ENCODE measurements around the gene FRG2. TPM values are rescaled to one million over a fixed set of nuclear protein-coding genes. Genes with fewer than 3 reads are reported as not detected.
"Not testable (repeated sequence)": the region's sequence is repeated elsewhere in the genome, so short reads cannot be mapped to it uniquely, and the experiment has no call there.

FRG2 gene
- total and polyA plus RNA-seq, 2 experiments from 2014 or later: 0.14 TPM; not detected in 1

GRCh38 chr4:190014771-190015537, 12.1 kb downstream of the FRG2 start:
- no peaks in the 10 kb centered on the region for H3K79me2 ChIP-seq (ENCODE audit: insufficient read depth)
- H3K36me3 ChIP-seq (ENCODE audit: low read depth): no peaks in the 10 kb centered on the region
- H3K9ac ChIP-seq: peak overlapping the region; percentile 72
- no peaks in the 10 kb centered on the region for H3K9me3 ChIP-seq (ENCODE audit: low read depth)
- H3K9me2 ChIP-seq (ENCODE audit: insufficient read depth): no peaks in the 10 kb centered on the region
- WGBS, 2 experiments (ENCODE audit: low coverage in 1 of 2, low lambda C conversion rate in 2 of 2, missing lambda C conversion rate in 2 of 2): 7 to 11% methylated on average over 30 to 67 of the region's 76 CpGs
- in situ Hi-C loops (cut with MboI): no loop called here
- peak overlapping the region; percentile 58 for H3K4me3 ChIP-seq
- TF ChIP-seq EZH2phosphoT487 (IDR thresholded peaks at IDR 0.05; ENCODE audit: insufficient read depth, low read depth): no peak
- TF ChIP-seq EZH2 (IDR thresholded peaks at IDR 0.05; ENCODE audit: insufficient read depth, poor library complexity, severe bottlenecking): no peak
- no peaks in the 10 kb centered on the region for H3F3A ChIP-seq (ENCODE audit: insufficient read depth)
- peak; percentile 68 for DNase-seq
- H3K4me2 ChIP-seq (ENCODE audit: unreplicated experiment): peak overlapping the region; percentile 50
- H3K4me1 ChIP-seq (ENCODE audit: insufficient read depth): no peaks in the 10 kb centered on the region
- H2AFZ ChIP-seq: peak overlapping the region; percentile 82
- no peaks in the 10 kb centered on the region for H4K20me1 ChIP-seq (ENCODE audit: insufficient read depth)
- peaks cover 46% of the 10 kb centered on the region for H3K27me3 ChIP-seq (replicated peaks; ENCODE audit: insufficient read depth)
- 0 out of 2 replicates have a peak overlapping the region, but pooled peaks have one; percentile 26 for H3K27ac ChIP-seq

- in situ Hi-C loops (cut with MboI); H3K4me3 ChIP-seq; H4K20me1 ChIP-seq (ENCODE audit: insufficient read depth); DNase-seq; H3K27ac ChIP-seq; H3K9me3 ChIP-seq (ENCODE audit: low read depth); H3K79me2 ChIP-seq (ENCODE audit: insufficient read depth); H3K4me1 ChIP-seq (ENCODE audit: insufficient read depth); H3K36me3 ChIP-seq (ENCODE audit: low read depth); H2AFZ ChIP-seq; H3K4me2 ChIP-seq (ENCODE audit: unreplicated experiment); H3K27me3 ChIP-seq (replicated peaks; ENCODE audit: insufficient read depth); H3K9ac ChIP-seq; H3F3A ChIP-seq (ENCODE audit: insufficient read depth); H3K9me2 ChIP-seq (ENCODE audit: insufficient read depth): not testable (repeated sequence)
- WGBS, 2 experiments (ENCODE audit: low coverage in 1 of 2, low lambda C conversion rate in 2 of 2, missing lambda C conversion rate in 2 of 2): 56 to 61% methylated on average over 1 to 3 of the region's 3 CpGs
These were observed 37.1 kb downstream of the FRG2 start for GRCh38 chr4:189989941-189990340.

- no peaks in the 10 kb centered on the region for H3F3A ChIP-seq (ENCODE audit: insufficient read depth)
- no peak overlapping the region for H3K9ac ChIP-seq
- 3 to 11% methylated on average over 3 of the region's 3 CpGs for WGBS, 2 experiments (ENCODE audit: low coverage in 1 of 2, low lambda C conversion rate in 2 of 2, missing lambda C conversion rate in 2 of 2)
- no peak overlapping the region for H3K27ac ChIP-seq
- no peaks in the 10 kb centered on the region for H3K27me3 ChIP-seq (replicated peaks; ENCODE audit: insufficient read depth)
- no peaks in the 10 kb centered on the region for H3K9me2 ChIP-seq (ENCODE audit: insufficient read depth)
- no peak overlapping the region for H3K4me3 ChIP-seq
- H4K20me1 ChIP-seq (ENCODE audit: insufficient read depth): no peaks in the 10 kb centered on the region
- no peak overlapping the region for H3K4me2 ChIP-seq (ENCODE audit: unreplicated experiment)
- DNase-seq: no peak
- in situ Hi-C loops (cut with MboI): no loop called here
- H3K79me2 ChIP-seq (ENCODE audit: insufficient read depth): no peaks in the 10 kb centered on the region
- no peaks in the 10 kb centered on the region for H3K36me3 ChIP-seq (ENCODE audit: low read depth)
- no peaks in the 10 kb centered on the region for H3K4me1 ChIP-seq (ENCODE audit: insufficient read depth)
- no peaks in the 10 kb centered on the region for H3K9me3 ChIP-seq (ENCODE audit: low read depth)
- H2AFZ ChIP-seq: no peak overlapping the region
- TF ChIP-seq EZH2phosphoT487 (IDR thresholded peaks at IDR 0.05; ENCODE audit: insufficient read depth, low read depth) (no peak), EZH2 (IDR thresholded peaks at IDR 0.05; ENCODE audit: insufficient read depth, poor library complexity, severe bottlenecking) (no peak)
These were observed 38.1 kb downstream of the FRG2 start for GRCh38 chr4:189988877-189989431.

GRCh38 chr4:189985651-189986243, 41.3 kb downstream of the FRG2 start:
- 24 to 30% methylated on average over 4 of the region's 4 CpGs for WGBS, 2 experiments (ENCODE audit: low coverage in 1 of 2, low lambda C conversion rate in 2 of 2, missing lambda C conversion rate in 2 of 2)
- H3K9me3 ChIP-seq (ENCODE audit: low read depth); in situ Hi-C loops (cut with MboI): not testable (repeated sequence)

GRCh38 chr4:189984661-189985060, 42.4 kb downstream of the FRG2 start:
- H2AFZ ChIP-seq; H3K9me2 ChIP-seq (ENCODE audit: insufficient read depth); H3K79me2 ChIP-seq (ENCODE audit: insufficient read depth); H3K4me2 ChIP-seq (ENCODE audit: unreplicated experiment); H3K9ac ChIP-seq; H3F3A ChIP-seq (ENCODE audit: insufficient read depth); in situ Hi-C loops (cut with MboI); H3K36me3 ChIP-seq (ENCODE audit: low read depth); H3K9me3 ChIP-seq (ENCODE audit: low read depth); DNase-seq; H3K4me1 ChIP-seq (ENCODE audit: insufficient read depth); H4K20me1 ChIP-seq (ENCODE audit: insufficient read depth); H3K4me3 ChIP-seq; H3K27ac ChIP-seq; H3K27me3 ChIP-seq (replicated peaks; ENCODE audit: insufficient read depth): not testable (repeated sequence)
- 75 to 84% methylated on average over 11 to 29 of the region's 31 CpGs for WGBS, 2 experiments (ENCODE audit: low coverage in 1 of 2, low lambda C conversion rate in 2 of 2, missing lambda C conversion rate in 2 of 2)

More at GRCh38 chr4:189985651-189986243, 41.3 kb downstream of the FRG2 start:
- not testable (repeated sequence) for H4K20me1 ChIP-seq (ENCODE audit: insufficient read depth); H3K27me3 ChIP-seq (replicated peaks; ENCODE audit: insufficient read depth); H3F3A ChIP-seq (ENCODE audit: insufficient read depth); DNase-seq; H3K4me2 ChIP-seq (ENCODE audit: unreplicated experiment); H3K4me1 ChIP-seq (ENCODE audit: insufficient read depth); H3K9me2 ChIP-seq (ENCODE audit: insufficient read depth); H3K4me3 ChIP-seq; H3K36me3 ChIP-seq (ENCODE audit: low read depth); H3K27ac ChIP-seq; H2AFZ ChIP-seq; H3K79me2 ChIP-seq (ENCODE audit: insufficient read depth); H3K9ac ChIP-seq

- H3K79me2 ChIP-seq (ENCODE audit: insufficient read depth); H3K9me2 ChIP-seq (ENCODE audit: insufficient read depth); H3K9ac ChIP-seq; H3F3A ChIP-seq (ENCODE audit: insufficient read depth); DNase-seq; H4K20me1 ChIP-seq (ENCODE audit: insufficient read depth); H3K27ac ChIP-seq; H3K4me2 ChIP-seq (ENCODE audit: unreplicated experiment); H3K4me1 ChIP-seq (ENCODE audit: insufficient read depth); H3K36me3 ChIP-seq (ENCODE audit: low read depth); H2AFZ ChIP-seq; H3K9me3 ChIP-seq (ENCODE audit: low read depth); H3K27me3 ChIP-seq (replicated peaks; ENCODE audit: insufficient read depth); H3K4me3 ChIP-seq; in situ Hi-C loops (cut with MboI): not testable (repeated sequence)
- 59 to 73% methylated on average over 11 to 37 of the region's 41 CpGs for WGBS, 2 experiments (ENCODE audit: low coverage in 1 of 2, low lambda C conversion rate in 2 of 2, missing lambda C conversion rate in 2 of 2)
These were observed 43.0 kb downstream of the FRG2 start for GRCh38 chr4:189983916-189984526.
